ENCODE data around the gene ELMO3.
A peak's percentile ranks its signal among the peaks of the same experiment; 100 is the strongest.

Gene ELMO3

DNA sequence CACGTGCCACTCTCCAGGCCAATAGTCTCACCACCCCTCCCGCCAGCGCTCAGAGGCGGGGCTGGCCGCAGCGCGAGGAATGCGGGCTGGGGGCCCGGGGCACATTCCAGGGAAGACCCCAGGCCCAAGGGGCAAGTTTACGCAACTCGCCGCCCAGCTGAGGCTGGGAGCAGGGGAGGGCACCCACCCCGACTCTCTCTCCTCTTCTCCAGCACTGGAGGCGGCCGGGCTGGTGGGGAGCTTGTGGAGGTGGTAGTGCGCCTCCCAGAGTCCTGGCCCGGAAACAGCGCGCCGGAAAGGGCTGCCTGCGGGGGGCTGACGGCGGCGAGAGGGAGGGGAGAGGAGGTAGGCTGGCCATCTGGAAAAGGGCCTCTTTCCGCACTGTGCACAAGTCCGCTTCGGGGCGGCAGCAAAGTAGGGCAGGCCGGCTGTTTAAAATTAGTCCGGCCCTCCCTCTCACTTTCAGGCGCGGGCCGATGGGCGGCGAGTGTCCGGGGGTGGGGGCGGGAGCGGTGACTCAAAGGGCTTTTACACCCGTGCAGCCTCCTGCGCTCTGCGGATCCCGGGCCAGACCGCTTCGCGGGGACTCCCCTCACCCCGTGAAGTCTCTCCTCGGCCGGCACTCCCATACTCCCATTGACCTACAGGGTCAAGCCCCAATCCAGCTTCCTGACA, 47.3 kb downstream of the ELMO3 start:
- peak overlapping the region; percentile 90 to 97 for H3K4me3 Mint-ChIP-seq
- no peaks in the 10 kb centered on the region for H3K9me3 Mint-ChIP-seq
- peaks cover 72% of the 10 kb centered on the region for H3K4me1 Mint-ChIP-seq
- DNase-seq: peak; percentile 73 to 79
- ATAC-seq: peak; percentile 19
- peaks cover 9% of the 10 kb centered on the region for H3K27me3 Mint-ChIP-seq
- peak overlapping the region; percentile 14 to 67 for H3K27ac Mint-ChIP-seq

GRCh38 chr16:67246756-67247191, 47.8 kb downstream of the ELMO3 start:
- H3K9me3 Mint-ChIP-seq: no peaks in the 10 kb centered on the region
- peak overlapping the region; percentile 30 to 67 for H3K27ac Mint-ChIP-seq
- ATAC-seq (peak; percentile 16), DNase-seq (peak; percentile 72 to 77)
- H3K27me3 Mint-ChIP-seq: peaks cover 9% of the 10 kb centered on the region
- peaks cover 66% of the 10 kb centered on the region for H3K4me1 Mint-ChIP-seq
- H3K4me3 Mint-ChIP-seq: peak overlapping the region; percentile 90 to 97

GRCh38 chr16:67247192-67248072, 48.5 kb downstream of the ELMO3 start, which contains the start of gene FHOD1:
Gene FHOD1 (minus strand): TSS chr16:67247481. CDS start chr16:67247410, 71 bp downstream.
- ATAC-seq: peak; percentile 67
- H3K27me3 Mint-ChIP-seq: peaks cover 9% of the 10 kb centered on the region
- peak within 1 kb of the TSS; percentile 94 to 95 for H3K27ac Mint-ChIP-seq
- H3K9me3 Mint-ChIP-seq: no peaks in the 10 kb centered on the region
- DNase-seq: peak; percentile 99
- H3K4me3 Mint-ChIP-seq: peak within 1 kb of the TSS; percentile 90 to 97
- H3K4me1 Mint-ChIP-seq: peaks cover 63% of the 10 kb centered on the region

DNA sequence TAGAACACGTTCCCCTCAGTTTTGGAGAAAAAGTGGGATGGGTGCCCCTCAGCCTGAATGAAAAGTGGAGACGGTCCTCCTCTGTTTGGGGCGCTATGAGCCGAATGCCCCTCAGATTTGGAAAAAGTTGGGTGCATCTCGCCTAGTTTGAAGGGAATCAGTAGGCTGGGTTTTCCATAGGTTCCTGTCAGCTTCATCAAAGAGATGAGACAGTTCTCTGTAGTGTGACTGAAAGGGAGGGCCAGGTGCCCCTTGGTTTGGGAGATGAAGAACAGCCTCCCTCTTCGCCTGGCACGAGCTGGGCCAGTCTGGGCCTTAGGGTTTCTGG, 49.1 kb downstream of the ELMO3 start:
- peak overlapping the region; percentile 90 to 97 for H3K4me3 Mint-ChIP-seq
- peaks cover 9% of the 10 kb centered on the region for H3K27me3 Mint-ChIP-seq
- H3K9me3 Mint-ChIP-seq: no peaks in the 10 kb centered on the region
- DNase-seq (peak in 1 of 2 donors; percentile 29), ATAC-seq (no peak)
- H3K4me1 Mint-ChIP-seq: peaks cover 59% of the 10 kb centered on the region
- H3K27ac Mint-ChIP-seq: peak overlapping the region; percentile 94 to 95

GRCh38 chr16:67248401-67249177, 49.7 kb downstream of the ELMO3 start, which contains the start of gene SLC9A5:
Gene SLC9A5 (plus strand): TSS chr16:67248979. CDS start chr16:67249015, 36 bp downstream.
- DNase-seq: peak; percentile 44 to 45
- peak within 1 kb of the TSS; percentile 90 to 97 for H3K4me3 Mint-ChIP-seq
- peak within 1 kb of the TSS; percentile 94 to 95 for H3K27ac Mint-ChIP-seq
- no peaks in the 10 kb centered on the region for H3K9me3 Mint-ChIP-seq
- peaks cover 9% of the 10 kb centered on the region for H3K27me3 Mint-ChIP-seq
- no peak for ATAC-seq
- peaks cover 55% of the 10 kb centered on the region for H3K4me1 Mint-ChIP-seq

DNA sequence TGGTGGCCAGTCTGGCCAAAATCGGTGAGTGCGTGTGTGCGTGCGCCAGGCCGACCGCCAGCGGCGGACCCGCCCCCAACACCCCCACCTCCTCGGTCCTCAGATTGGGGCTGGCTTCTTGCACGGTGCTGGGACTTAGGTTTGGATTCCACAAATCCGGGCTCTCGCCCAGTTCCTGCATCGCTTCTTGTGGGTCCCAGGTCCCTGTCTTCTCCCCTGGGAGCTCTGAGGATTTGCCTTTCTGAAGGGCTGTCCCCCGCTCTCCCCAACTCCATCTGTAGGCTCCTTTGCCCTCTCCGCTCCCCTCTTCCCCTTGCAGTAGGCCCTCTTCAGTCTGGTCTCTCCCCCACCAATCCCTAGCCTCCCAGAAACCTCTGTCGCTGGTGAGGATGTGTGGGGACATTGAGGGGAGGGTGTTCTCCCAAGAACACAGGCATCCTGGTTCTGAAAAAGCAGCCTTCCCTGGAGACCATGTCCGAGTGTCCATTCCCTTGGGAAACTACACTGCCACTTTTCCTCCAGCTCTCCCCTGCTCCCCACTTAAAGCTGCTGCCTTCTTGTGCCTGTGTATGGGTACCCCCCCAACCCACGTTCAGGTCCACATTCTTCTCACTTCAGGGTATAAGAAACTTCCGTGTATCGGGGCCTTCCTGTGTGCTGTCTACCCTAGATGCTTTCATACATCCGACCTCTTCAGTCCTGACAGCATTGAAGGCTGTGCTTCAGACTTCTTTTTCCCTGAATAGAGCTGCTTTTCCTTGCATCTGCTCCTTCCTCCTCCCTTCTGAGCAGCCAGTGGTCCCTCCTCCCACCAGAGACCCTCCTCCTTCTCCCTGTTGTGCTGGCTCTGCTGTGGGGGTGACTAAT, 50.5 kb downstream of the ELMO3 start:
- Mint-ChIP-seq H3K4me3 (peak overlapping the region; percentile 90 to 97), H3K4me1 (peaks cover 47% of the 10 kb centered on the region), H3K27ac (peak overlapping the region; percentile 63 to 72), H3K9me3 (no peaks in the 10 kb centered on the region), H3K27me3 (peaks cover 9% of the 10 kb centered on the region)
- DNase-seq (no peak), ATAC-seq (no peak)

DNA sequence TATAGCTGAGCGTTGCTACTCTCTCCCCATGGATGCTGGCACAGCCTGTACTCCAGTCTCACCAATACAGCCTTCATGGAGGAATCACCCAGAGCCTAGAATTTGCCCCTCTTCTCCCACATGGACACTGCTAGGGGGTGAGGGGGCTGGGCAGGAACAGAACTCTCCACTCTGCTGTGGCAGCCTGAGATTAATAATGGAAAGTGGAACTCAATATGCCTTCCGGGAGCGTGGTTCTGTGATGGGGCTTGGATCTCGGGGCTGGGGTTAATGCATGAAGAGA, 51.1 kb downstream of the ELMO3 start:
- peaks cover 9% of the 10 kb centered on the region for H3K27me3 Mint-ChIP-seq
- peaks cover 41% of the 10 kb centered on the region for H3K4me1 Mint-ChIP-seq
- no peak overlapping the region for H3K27ac Mint-ChIP-seq
- DNase-seq (no peak), ATAC-seq (no peak)
- H3K4me3 Mint-ChIP-seq: peak overlapping the region; percentile 90 to 97
- no peaks in the 10 kb centered on the region for H3K9me3 Mint-ChIP-seq

GRCh38 chr16:67252609-67253497, 53.9 kb downstream of the ELMO3 start:
- no peak overlapping the region for H3K4me3 Mint-ChIP-seq
- H3K27ac Mint-ChIP-seq: no peak overlapping the region
- no peaks in the 10 kb centered on the region for H3K9me3 Mint-ChIP-seq
- ATAC-seq (no peak), DNase-seq (no peak)
- H3K4me1 Mint-ChIP-seq: peaks cover 24% of the 10 kb centered on the region
- H3K27me3 Mint-ChIP-seq: peaks cover 9% of the 10 kb centered on the region
